GM21360 (cell line): Measurements from ENCODE around the gene NDUFA11.

Source experiments
- ATAC-seq: cut with Tn5 transposase; IDR thresholded peaks from one replicate; pipeline ENCODE4 v1.9.1; 2021; ENCODE audit warnings: mild to moderate bottlenecking, moderate library complexity; ENCODE audit not compliant: unreplicated experiment

The NDUFA11 gene

GRCh38 chr19:5903624-5904351 lies at the start of gene NDUFA11:
Gene NDUFA11 (minus strand): TSS chr19:5903790. CDS start chr19:5903708, 82 bp downstream.
- peak; percentile 25 for ATAC-seq

GRCh38 chr19:5953030-5953589 lies 49.5 kb upstream of the NDUFA11 start:
- no peak for ATAC-seq

- ATAC-seq, result no peak
Measured at GRCh38 chr19:5952193-5953029, 48.8 kb upstream of the NDUFA11 start.

- no peak for ATAC-seq
Measured at GRCh38 chr19:5951338-5951861, 47.8 kb upstream of the NDUFA11 start.

GRCh38 chr19:5950741-5951140 lies 47.2 kb upstream of the NDUFA11 start:
- ATAC-seq, result no peak

GRCh38 chr19:5949792-5950305 lies 46.3 kb upstream of the NDUFA11 start:
- no peak for ATAC-seq

- no peak for ATAC-seq
Measured at GRCh38 chr19:5948752-5949564, 45.4 kb upstream of the NDUFA11 start.

- no peak for ATAC-seq
Measured at GRCh38 chr19:5947435-5947834, 43.8 kb upstream of the NDUFA11 start.

GRCh38 chr19:5943623-5944022 lies 40.0 kb upstream of the NDUFA11 start:
- ATAC-seq, result no peak

GRCh38 chr19:5943045-5943444 lies 39.5 kb upstream of the NDUFA11 start:
- no peak for ATAC-seq

- no peak for ATAC-seq
Measured at GRCh38 chr19:5941673-5942072, 38.1 kb upstream of the NDUFA11 start.

GRCh38 chr19:5940260-5941208 lies 36.9 kb upstream of the NDUFA11 start:
- ATAC-seq, result no peak

GRCh38 chr19:5937550-5937949 lies 34.0 kb upstream of the NDUFA11 start:
- no peak for ATAC-seq

GRCh38 chr19:5936292-5936592 lies 32.7 kb upstream of the NDUFA11 start:
- no peak for ATAC-seq

GRCh38 chr19:5935473-5936291 lies 32.1 kb upstream of the NDUFA11 start:
- no peak for ATAC-seq

GRCh38 chr19:5934774-5935472 lies 31.3 kb upstream of the NDUFA11 start:
- ATAC-seq, result no peak

- no peak for ATAC-seq
Measured at GRCh38 chr19:5934069-5934401, 30.4 kb upstream of the NDUFA11 start.

GRCh38 chr19:5933391-5934068 lies 29.9 kb upstream of the NDUFA11 start:
- no peak for ATAC-seq
